ENCODE results near the gene SH3D19.
"Not testable (repeated sequence)": the region's sequence is repeated elsewhere in the genome, so short reads cannot be mapped to it uniquely, and the experiment has no call there.

SH3D19 gene

DNA sequence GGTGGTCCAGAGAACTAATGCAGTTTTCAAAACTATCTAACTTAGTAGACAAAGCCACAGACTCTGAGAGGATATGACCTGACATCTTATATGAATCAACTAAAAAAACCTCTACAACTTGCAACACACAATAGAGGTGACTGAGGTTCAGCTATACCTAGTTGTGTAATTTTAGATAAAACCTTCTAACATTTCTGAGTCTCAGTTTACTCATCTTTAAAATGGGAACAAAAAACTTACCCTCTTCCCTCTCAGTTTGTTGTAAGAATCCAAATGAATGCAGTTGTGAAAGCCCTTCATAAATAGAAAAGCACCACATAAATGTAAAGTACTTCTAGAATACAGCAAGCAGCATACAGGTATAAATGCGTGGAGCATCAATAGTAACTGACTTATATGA, 5.9 kb downstream of the SH3D19 start:
- no peak for DNase-seq

GRCh38 chr4:151318307-151319006, 6.9 kb downstream of the SH3D19 start:
- no peak for DNase-seq

DNA sequence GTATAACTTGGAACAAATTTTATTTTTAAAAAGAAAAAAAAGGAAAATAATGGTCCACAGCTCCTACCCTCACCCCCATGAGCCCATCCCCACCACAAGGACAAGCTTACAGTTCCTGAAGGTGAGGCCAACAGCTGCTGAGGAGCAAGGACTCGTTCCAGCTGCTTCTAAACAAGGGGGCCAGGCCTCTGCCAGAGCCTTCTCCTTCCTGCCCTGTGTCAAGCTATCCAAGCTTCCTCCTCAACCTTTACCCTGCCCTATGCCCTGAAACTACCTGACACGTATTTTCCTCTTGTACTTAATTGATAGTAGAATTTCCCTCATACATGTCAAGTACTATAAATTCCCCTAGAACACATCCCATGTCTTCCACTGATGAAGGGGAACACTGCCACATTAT, 8.8 kb downstream of the SH3D19 start:
- no peak for DNase-seq

DNA sequence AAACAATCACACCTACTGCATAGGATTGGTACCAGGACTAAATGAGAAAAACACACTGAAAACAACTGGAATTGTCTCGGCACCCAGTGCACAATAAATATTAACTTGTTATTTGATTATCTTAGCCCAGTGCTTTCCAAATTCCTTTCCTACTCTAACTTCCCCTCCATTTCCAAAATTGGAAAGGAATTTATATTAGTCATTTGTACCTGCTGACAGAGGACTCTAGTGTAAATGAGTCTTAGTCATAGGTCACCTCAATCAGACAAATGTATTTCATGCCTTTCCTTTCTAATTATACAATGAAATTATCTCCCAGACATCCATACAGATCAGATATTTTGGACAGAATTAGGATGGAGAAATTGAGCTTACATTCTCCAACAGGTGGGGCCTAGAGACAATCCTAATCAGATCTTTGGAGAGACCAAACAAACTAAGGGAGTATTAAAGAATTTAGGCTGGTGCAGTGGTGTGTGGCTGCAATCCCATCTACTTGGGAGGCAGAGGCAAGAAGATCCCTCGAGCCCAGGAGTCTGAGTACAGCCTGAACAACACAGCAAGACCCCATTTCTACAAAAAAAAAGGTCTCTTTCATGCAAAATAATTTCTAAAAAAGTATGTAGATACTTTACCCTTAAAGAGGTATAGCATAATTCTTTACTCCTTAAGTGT, 10.1 kb downstream of the SH3D19 start:
- no peak for DNase-seq

- no peak for DNase-seq
Measured at GRCh38 chr4:151314479-151314878, 10.9 kb downstream of the SH3D19 start.

DNA sequence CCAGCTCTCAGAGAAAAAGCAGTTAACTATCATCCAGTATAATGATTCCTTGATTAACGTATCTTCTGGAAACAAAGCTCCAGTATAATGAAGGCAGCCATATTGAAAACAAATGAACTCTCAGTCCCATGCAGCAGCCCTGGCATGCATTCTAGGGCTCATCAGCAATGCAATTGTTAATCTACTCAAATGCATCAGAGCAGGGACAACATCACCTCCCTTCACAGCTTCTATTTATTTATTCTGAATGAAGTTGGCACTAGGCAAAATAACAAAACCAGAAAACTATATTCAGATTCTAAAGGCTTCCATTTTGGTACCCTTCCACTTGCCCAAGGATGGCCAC, 11.4 kb downstream of the SH3D19 start:
- DNase-seq: no peak

- DNase-seq: no peak
Measured at GRCh38 chr4:151313306-151314009, 11.9 kb downstream of the SH3D19 start.

GRCh38 chr4:151310124-151310728, 15.2 kb downstream of the SH3D19 start:
- DNase-seq: no peak

- no peak for DNase-seq
Measured at GRCh38 chr4:151304755-151305154, 20.6 kb downstream of the SH3D19 start.

GRCh38 chr4:151304226-151304625, 21.2 kb downstream of the SH3D19 start:
- no peak for DNase-seq

DNA sequence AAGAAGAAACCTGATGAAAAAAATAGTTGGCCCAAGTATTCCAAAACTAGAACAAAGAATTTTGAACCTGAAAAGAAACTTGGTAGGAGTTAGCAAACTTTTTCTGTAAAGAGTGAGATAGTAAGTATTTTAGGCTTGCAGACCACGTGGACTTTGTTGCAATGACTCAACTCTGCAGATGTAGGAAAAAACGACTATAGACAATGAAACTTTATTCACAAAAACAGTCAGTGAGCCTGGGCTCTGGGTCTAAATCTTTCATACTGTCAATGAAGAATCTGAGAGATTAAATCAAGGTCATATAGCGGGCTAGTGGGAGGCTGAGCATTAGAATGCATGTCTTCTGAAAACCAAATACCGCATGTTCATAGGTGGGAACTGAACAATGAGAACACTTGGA, 23.0 kb downstream of the SH3D19 start:
- DNase-seq: no peak

GRCh38 chr4:151297170-151297569, 28.2 kb downstream of the SH3D19 start:
- no peak for DNase-seq

DNA sequence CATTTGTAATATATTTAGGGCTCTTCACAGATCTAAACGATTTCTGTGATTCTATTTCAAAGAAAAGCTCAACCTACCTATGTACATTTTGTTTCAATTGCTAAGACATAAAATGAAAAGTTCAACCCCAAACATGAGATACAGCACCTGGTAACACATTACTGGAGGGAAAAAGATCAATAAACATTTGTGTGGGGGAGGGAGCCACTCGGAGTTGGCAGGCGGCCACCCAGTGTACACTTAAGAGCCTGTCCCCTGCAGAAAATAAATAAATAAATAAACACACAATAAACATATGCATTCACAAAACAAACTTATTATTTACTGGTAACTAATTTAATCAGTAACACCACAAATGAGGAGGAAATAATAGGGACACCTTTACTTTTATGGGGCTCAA, 29.2 kb downstream of the SH3D19 start:
- no peak for DNase-seq

DNA sequence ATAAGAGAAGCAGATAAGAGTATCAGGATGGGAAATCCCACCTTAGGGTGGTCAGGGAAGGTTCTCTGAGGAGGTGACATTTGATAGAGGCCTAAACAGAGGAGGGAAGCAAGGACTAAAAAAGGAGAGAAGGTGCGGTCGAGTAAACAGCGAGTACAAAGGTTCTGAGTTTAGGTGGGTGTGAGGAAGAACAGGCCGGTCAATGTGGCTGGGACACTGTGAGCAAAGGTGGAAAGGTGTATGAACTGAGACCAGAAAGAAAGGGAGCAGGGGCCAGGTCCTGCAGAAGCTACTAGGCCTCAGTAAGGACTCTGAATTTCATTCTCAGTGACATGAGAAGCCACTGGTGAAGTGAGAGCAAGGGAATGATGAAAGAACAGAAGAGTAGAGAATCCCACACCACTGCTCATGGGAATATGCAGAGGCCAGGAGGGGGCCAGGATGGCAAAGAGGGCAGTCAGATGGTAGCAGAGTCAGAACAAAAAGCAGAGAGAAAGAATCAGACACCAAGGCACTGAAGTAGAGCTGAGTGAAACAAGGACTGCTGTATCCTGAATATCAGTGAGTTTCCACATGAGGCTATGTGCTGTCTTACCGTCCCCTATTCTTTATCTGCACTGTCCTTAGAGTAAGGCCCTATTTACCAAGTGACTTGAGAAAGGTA, 30.4 kb downstream of the SH3D19 start:
- no peak for DNase-seq

- no peak for DNase-seq
Measured at GRCh38 chr4:151292038-151292437, 33.4 kb downstream of the SH3D19 start.

GRCh38 chr4:151291485-151291884, 33.9 kb downstream of the SH3D19 start:
- DNase-seq: no peak

- DNase-seq: no peak
Measured at GRCh38 chr4:151287409-151287808, 38.0 kb downstream of the SH3D19 start.

- no peak for DNase-seq
Measured at GRCh38 chr4:151284534-151285245, 40.7 kb downstream of the SH3D19 start.

DNA sequence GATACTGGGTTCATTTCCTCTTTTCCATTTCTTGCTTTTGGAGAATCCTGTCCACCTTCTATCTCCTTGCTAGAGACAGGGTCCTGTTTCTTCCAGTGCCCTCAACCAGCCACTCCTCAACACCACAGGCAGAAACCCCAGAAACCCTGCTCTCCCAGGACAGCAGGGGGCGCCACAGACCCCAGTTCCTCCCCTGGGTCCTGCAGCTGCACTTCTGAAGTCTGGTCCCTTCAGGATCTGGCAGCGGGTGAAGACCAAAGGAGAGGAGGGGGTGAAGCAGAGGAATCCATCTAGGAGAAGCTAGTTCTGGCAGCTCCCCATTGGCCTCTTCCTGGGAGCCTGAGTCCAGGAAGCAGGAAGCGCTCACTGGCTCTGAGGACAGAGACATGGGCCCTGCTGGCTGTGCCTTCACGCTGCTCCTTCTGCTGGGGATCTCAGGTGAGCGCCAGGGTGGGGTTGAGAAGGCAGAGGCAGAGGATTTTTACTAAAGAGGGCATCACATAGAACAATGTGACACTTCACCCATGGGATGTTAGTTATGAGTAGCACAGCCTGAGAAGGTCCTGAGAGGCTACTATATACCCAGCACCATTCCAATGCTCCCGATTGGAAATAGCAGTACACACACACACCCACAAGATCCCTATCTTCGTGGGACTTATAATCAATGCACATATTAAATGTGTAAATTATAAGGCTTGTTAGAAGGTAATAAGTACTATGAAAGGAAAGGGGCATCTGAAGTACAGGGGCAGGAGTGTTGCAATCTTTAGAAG, 48.4 kb downstream of the SH3D19 start, which contains the start of gene PRSS48:
PRSS48 (plus strand) TSS at position 375 of the 776 bp plus-strand sequence; CDS start at position 387, 12 bp downstream.
- DNase-seq: peak; percentile 19 to 38

DNA sequence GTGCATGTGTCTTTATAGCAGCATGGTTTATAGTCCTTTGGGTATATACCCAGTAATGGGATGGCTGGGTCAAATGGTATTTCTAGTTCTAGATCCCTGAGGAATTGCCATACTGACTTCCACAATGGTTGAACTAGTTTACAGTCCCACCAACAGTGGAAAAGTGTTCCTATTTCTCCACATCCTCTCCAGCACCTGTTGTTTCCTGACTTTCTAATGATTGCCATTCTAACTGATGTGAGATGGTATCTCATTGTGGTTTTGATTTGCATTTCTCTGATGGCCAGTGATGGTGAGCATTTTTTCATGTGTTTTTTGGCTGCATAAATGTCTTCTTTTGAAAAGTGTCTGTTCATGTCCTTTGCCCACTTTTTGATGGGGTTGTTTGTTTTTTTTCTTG, 56.5 kb downstream of the SH3D19 start:
- DNase-seq: not testable (repeated sequence)

- no peak for DNase-seq
Measured at GRCh38 chr4:151267822-151268535, 57.4 kb downstream of the SH3D19 start.

Measured in NCI-H2081 (cell line).